Jurkat, Clone E6-1 (cell line): ENCODE results near the gene RTTN.
"Not testable (repeated sequence)": the region's sequence is repeated elsewhere in the genome, so short reads cannot be mapped to it uniquely, and the experiment has no call there.

Experiments
- DNase-seq: peaks from one replicate; pipeline ENCODE4 v3.0.0-alpha.2; 2011; ENCODE audit warnings: low read depth, low spot score
- H3K4me3 ChIP-seq: 2 replicates; pipeline ENCODE4 v1.5.1; 2011; ENCODE audit warnings: mild to moderate bottlenecking, low read length, control low read depth, moderate library complexity

RTTN gene

GRCh38 chr18:70005580-70005979 is 199.9 kb downstream of the RTTN start:
- H3K4me3 ChIP-seq: no peak overlapping the region
- DNase-seq: no peak

- H3K4me3 ChIP-seq: no peak overlapping the region
- no peak for DNase-seq
These were observed 200.8 kb downstream of the RTTN start for GRCh38 chr18:70004696-70005095.

- H3K4me3 ChIP-seq: no peak overlapping the region
- DNase-seq: no peak
These were observed 205.8 kb downstream of the RTTN start for GRCh38 chr18:69999656-70000055.

- H3K4me3 ChIP-seq: no peak overlapping the region
- no peak for DNase-seq
These were observed 206.9 kb downstream of the RTTN start for GRCh38 chr18:69998523-69998987.

GRCh38 chr18:69996951-69997798 is 208.3 kb downstream of the RTTN start:
- H3K4me3 ChIP-seq: no peak overlapping the region
- no peak for DNase-seq

GRCh38 chr18:69996417-69996816 is 209.1 kb downstream of the RTTN start:
- DNase-seq: no peak
- H3K4me3 ChIP-seq: no peak overlapping the region

- no peak for DNase-seq
- H3K4me3 ChIP-seq: no peak overlapping the region
These were observed 209.7 kb downstream of the RTTN start for GRCh38 chr18:69995774-69996173.

GRCh38 chr18:69992776-69993175 is 212.7 kb downstream of the RTTN start:
- H3K4me3 ChIP-seq: no peak overlapping the region
- no peak for DNase-seq

- H3K4me3 ChIP-seq: no peak overlapping the region
- DNase-seq: no peak
These were observed 217.6 kb downstream of the RTTN start for GRCh38 chr18:69987870-69988269.

GRCh38 chr18:69985239-69985638 is 220.2 kb downstream of the RTTN start:
- no peak for DNase-seq

GRCh38 chr18:69982417-69982816 is 223.1 kb downstream of the RTTN start:
- no peak overlapping the region for H3K4me3 ChIP-seq
- no peak for DNase-seq

More at GRCh38 chr18:69985239-69985638, 220.2 kb downstream of the RTTN start:
- no peak overlapping the region for H3K4me3 ChIP-seq

- H3K4me3 ChIP-seq: no peak overlapping the region
- DNase-seq: no peak
These were observed 223.5 kb downstream of the RTTN start for GRCh38 chr18:69981948-69982347.

GRCh38 chr18:69980982-69981804 is 224.3 kb downstream of the RTTN start:
- DNase-seq: peak; percentile 75
- no peak overlapping the region for H3K4me3 ChIP-seq

GRCh38 chr18:69980509-69980908 is 225.0 kb downstream of the RTTN start:
- peak; percentile 88 for DNase-seq
- H3K4me3 ChIP-seq: no peak overlapping the region

GRCh38 chr18:69978732-69979715 is 226.5 kb downstream of the RTTN start:
- no peak overlapping the region for H3K4me3 ChIP-seq
- no peak for DNase-seq

GRCh38 chr18:69975294-69975693 is 230.2 kb downstream of the RTTN start:
- H3K4me3 ChIP-seq, DNase-seq: not testable (repeated sequence)

- DNase-seq: no peak
- H3K4me3 ChIP-seq: no peak overlapping the region
These were observed 231.1 kb downstream of the RTTN start for GRCh38 chr18:69974365-69974764.

GRCh38 chr18:69969491-69969890 is 236.0 kb downstream of the RTTN start:
- no peak for DNase-seq
- no peak overlapping the region for H3K4me3 ChIP-seq

- H3K4me3 ChIP-seq: peak overlapping the region; percentile 49
- peak; percentile 95 for DNase-seq
These were observed 237.4 kb downstream of the RTTN start for GRCh38 chr18:69968039-69968438.
